Astrocyte (in vitro differentiated cells and primary cell): ENCODE measurements around the gene OR10A2. TPM values are rescaled to one million over a fixed set of nuclear protein-coding genes. Genes with fewer than 3 reads are reported as not detected.

Experiments used
- DNase-seq: peaks from one replicate; pipeline ENCODE4 v3.0.0-alpha.2; 2010; ENCODE audit warnings: low read depth
- FAIRE-seq: peaks from 2 replicates; lab custom pipeline; 2011; peaks lifted over from hg19 to GRCh38; lab: Jason Lieb, UNC
- H2AFZ ChIP-seq: 2 replicates; pipeline ENCODE4 v1.6.0; 2012; ENCODE audit warnings: low read depth, low read length, inconsistent platforms
- H3K27ac ChIP-seq: 2 replicates; pipeline ENCODE4 v1.5.1; 2011; ENCODE audit warnings: low read depth, low read length, inconsistent platforms
- H3K27me3 ChIP-seq: 2 replicates; pipeline ENCODE4 v1.6.0; 2011; ENCODE audit warnings: low read length, inconsistent platforms; ENCODE audit not compliant: insufficient read depth
- H3K36me3 ChIP-seq: 2 replicates; pipeline ENCODE4 v1.5.1; 2011; ENCODE audit warnings: low read length, inconsistent platforms; ENCODE audit not compliant: insufficient read depth
- H3K4me1 ChIP-seq: 2 replicates; pipeline ENCODE4 v1.5.1; 2011; ENCODE audit warnings: low read length, inconsistent platforms; ENCODE audit not compliant: insufficient read depth
- H3K4me2 ChIP-seq: 2 replicates; pipeline ENCODE4 v1.6.0; 2012; ENCODE audit warnings: low read length, inconsistent platforms
- H3K4me3 ChIP-seq: 2 replicates; pipeline ENCODE4 v1.5.1; 2011; ENCODE audit warnings: low read depth, mild to moderate bottlenecking, low read length, inconsistent platforms; ENCODE audit not compliant: insufficient read depth
- H3K79me2 ChIP-seq: 2 replicates; pipeline ENCODE4 v1.6.0; 2012; ENCODE audit warnings: mild to moderate bottlenecking, low read length, inconsistent platforms; ENCODE audit not compliant: insufficient read depth
- H3K9ac ChIP-seq: 2 replicates; pipeline ENCODE4 v1.6.0; 2012; ENCODE audit warnings: mild to moderate bottlenecking, low read length, inconsistent platforms
- H3K9me3 ChIP-seq: 2 replicates; pipeline ENCODE4 v1.5.1; 2012; ENCODE audit warnings: low read depth, mild to moderate bottlenecking, low read length, inconsistent platforms; ENCODE audit not compliant: insufficient read depth
- H4K20me1 ChIP-seq: 2 replicates; pipeline ENCODE4 v1.6.0; 2012; ENCODE audit warnings: low read length, inconsistent platforms; ENCODE audit not compliant: insufficient read depth
- H3K27ac Mint-ChIP-seq: one replicate; pipeline ENCODE4 v1.8.0; 2021; ENCODE audit warnings: mild to moderate bottlenecking, mixed read lengths; ENCODE audit not compliant: unreplicated experiment
- H3K27me3 Mint-ChIP-seq: one replicate; pipeline ENCODE4 v1.8.0; 2021; ENCODE audit warnings: low read depth, mixed read lengths; ENCODE audit not compliant: unreplicated experiment
- H3K36me3 Mint-ChIP-seq: one replicate; pipeline ENCODE4 v1.8.0; 2021; ENCODE audit warnings: low read depth, mixed read lengths; ENCODE audit not compliant: unreplicated experiment
- H3K4me1 Mint-ChIP-seq: one replicate; pipeline ENCODE4 v1.8.0; 2021; ENCODE audit warnings: low read depth, mixed read lengths; ENCODE audit not compliant: unreplicated experiment
- H3K4me3 Mint-ChIP-seq: one replicate; pipeline ENCODE4 v1.8.0; 2021; ENCODE audit warnings: mild to moderate bottlenecking, moderate library complexity, mixed read lengths; ENCODE audit not compliant: unreplicated experiment
- H3K9me3 Mint-ChIP-seq: one replicate; pipeline ENCODE4 v1.8.0; 2021; ENCODE audit warnings: mild to moderate bottlenecking, mixed read lengths; ENCODE audit not compliant: unreplicated experiment
- CTCF ChIP-seq: IDR thresholded peaks from 2 replicates; pipeline ENCODE4 v1.5.1; 2011; ENCODE audit warnings: low read depth, mild to moderate bottlenecking, inconsistent platforms, low read length, moderate library complexity; ENCODE audit not compliant: insufficient read depth
- EZH2 ChIP-seq: IDR thresholded peaks from 2 replicates; pipeline ENCODE4 v1.6.1; 2012; ENCODE audit warnings: mild to moderate bottlenecking, low read length, inconsistent platforms; ENCODE audit not compliant: insufficient read depth
- total RNA-seq: library from RNA; stranded (reverse); gene quantifications from 2 replicates; pipeline ENCODE4 v1.2.1, GENCODE V29; 2021

OR10A2 gene
- total RNA-seq, 1 donor from 2014 or later: not detected

DNA sequence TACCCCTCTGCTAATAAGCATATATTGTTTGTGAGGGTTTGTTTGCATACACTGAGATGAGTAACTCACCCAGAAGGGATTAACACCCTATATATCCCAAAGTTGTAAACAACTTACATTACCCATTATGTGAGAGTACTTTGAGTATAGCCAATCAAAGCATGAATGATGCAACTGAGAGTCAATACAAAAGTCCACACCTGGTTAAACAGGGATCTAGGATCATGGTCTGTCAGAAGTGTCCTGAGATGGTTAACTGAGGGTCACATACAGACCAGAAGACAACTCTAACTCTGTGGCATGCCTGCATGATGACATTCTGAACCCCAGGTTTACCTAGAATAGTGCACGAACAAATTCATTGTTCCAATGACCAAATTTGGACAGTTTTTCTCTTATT lies 34.8 kb upstream of the OR10A2 start:
- Mint-ChIP-seq H3K4me3 (no peak overlapping the region), H3K27ac (no peak overlapping the region), H3K27me3 (no peaks in the 10 kb centered on the region), H3K9me3 (no peaks in the 10 kb centered on the region), H3K36me3 (no peaks in the 10 kb centered on the region), H3K4me1 (no peaks in the 10 kb centered on the region)
- Histone ChIP-seq H2AFZ (no peak overlapping the region), H4K20me1 (no peaks in the 10 kb centered on the region), H3K9ac (no peak overlapping the region), H3K9me3 (no peaks in the 10 kb centered on the region), H3K4me3 (no peak overlapping the region), H3K36me3 (no peaks in the 10 kb centered on the region), H3K79me2 (no peaks in the 10 kb centered on the region), H3K4me2 (no peak overlapping the region), H3K27me3 (no peaks in the 10 kb centered on the region), H3K27ac (no peak overlapping the region), H3K4me1 (no peaks in the 10 kb centered on the region)
- FAIRE-seq (no peak), DNase-seq (no peak)
- no peak for TF ChIP-seq EZH2

- Histone ChIP-seq H3K4me3 (no peak overlapping the region), H3K9ac (no peak overlapping the region), H3K36me3 (no peaks in the 10 kb centered on the region), H4K20me1 (no peaks in the 10 kb centered on the region), H3K9me3 (no peaks in the 10 kb centered on the region), H2AFZ (no peak overlapping the region), H3K79me2 (no peaks in the 10 kb centered on the region), H3K27ac (no peak overlapping the region), H3K27me3 (no peaks in the 10 kb centered on the region), H3K4me1 (no peaks in the 10 kb centered on the region), H3K4me2 (no peak overlapping the region)
- H3K4me3 Mint-ChIP-seq: no peak overlapping the region
- H3K36me3 Mint-ChIP-seq: no peaks in the 10 kb centered on the region
- H3K27ac Mint-ChIP-seq: no peak overlapping the region
- TF ChIP-seq CTCF (no peak), EZH2 (no peak)
- no peaks in the 10 kb centered on the region for H3K27me3 Mint-ChIP-seq
- no peaks in the 10 kb centered on the region for H3K9me3 Mint-ChIP-seq
- DNase-seq (no peak), FAIRE-seq (no peak)
- no peaks in the 10 kb centered on the region for H3K4me1 Mint-ChIP-seq
These were observed 29.5 kb upstream of the OR10A2 start for GRCh38 chr11:6833356-6833755.

- Histone ChIP-seq H3K4me3 (no peak overlapping the region), H3K4me1 (no peaks in the 10 kb centered on the region), H3K79me2 (no peaks in the 10 kb centered on the region), H3K9ac (no peak overlapping the region), H3K9me3 (no peaks in the 10 kb centered on the region), H4K20me1 (no peaks in the 10 kb centered on the region), H3K27me3 (no peaks in the 10 kb centered on the region), H3K36me3 (no peaks in the 10 kb centered on the region), H2AFZ (no peak overlapping the region), H3K27ac (no peak overlapping the region), H3K4me2 (no peak overlapping the region)
- Mint-ChIP-seq H3K27me3 (no peaks in the 10 kb centered on the region), H3K4me1 (no peaks in the 10 kb centered on the region), H3K4me3 (no peak overlapping the region), H3K36me3 (no peaks in the 10 kb centered on the region), H3K9me3 (no peaks in the 10 kb centered on the region), H3K27ac (no peak overlapping the region)
- TF ChIP-seq EZH2 (no peak), CTCF (no peak)
- DNase-seq (no peak), FAIRE-seq (no peak)
These were observed 28.8 kb upstream of the OR10A2 start for GRCh38 chr11:6834021-6834420.
